Panc1 (cell line): ENCODE results near the gene KDM4B.

Source experiments
- POLR2AphosphoS5 ChIP-seq: IDR thresholded peaks from 2 replicates; pipeline ENCODE4 v1.6.1; 2012; ENCODE audit warnings: mild to moderate bottlenecking, low read depth, low read length, moderate library complexity
- REST ChIP-seq, 2 experiments: IDR thresholded peaks; 2 replicates each; pipeline ENCODE4 v1.6.1; 2011 to 2012; ENCODE audit warnings: low read depth in 2 of 2, control low read depth in 1 of 2, low read length in 1 of 2, mild to moderate bottlenecking in 1 of 2, moderate library complexity in 1 of 2; ENCODE audit not compliant: insufficient read depth in 1 of 2
- SIN3A ChIP-seq: IDR thresholded peaks from 2 replicates; pipeline ENCODE4 v1.6.1; 2012; ENCODE audit warnings: low read depth, mild to moderate bottlenecking, low read length, moderate library complexity, borderline replicate concordance; ENCODE audit not compliant: insufficient read depth
- TCF7L2 ChIP-seq: IDR thresholded peaks from 2 replicates; pipeline ENCODE4 v1.6.1; 2011; ENCODE audit warnings: mild to moderate bottlenecking, low read depth, low read length, inconsistent platforms
- TF ChIP-seq, protein P1 (sequence below): fragments of 450-650 bp; IDR thresholded peaks from 2 replicates; pipeline ENCODE4 v1.5.1; 2017; ENCODE audit warnings: mild to moderate bottlenecking

DNA sequence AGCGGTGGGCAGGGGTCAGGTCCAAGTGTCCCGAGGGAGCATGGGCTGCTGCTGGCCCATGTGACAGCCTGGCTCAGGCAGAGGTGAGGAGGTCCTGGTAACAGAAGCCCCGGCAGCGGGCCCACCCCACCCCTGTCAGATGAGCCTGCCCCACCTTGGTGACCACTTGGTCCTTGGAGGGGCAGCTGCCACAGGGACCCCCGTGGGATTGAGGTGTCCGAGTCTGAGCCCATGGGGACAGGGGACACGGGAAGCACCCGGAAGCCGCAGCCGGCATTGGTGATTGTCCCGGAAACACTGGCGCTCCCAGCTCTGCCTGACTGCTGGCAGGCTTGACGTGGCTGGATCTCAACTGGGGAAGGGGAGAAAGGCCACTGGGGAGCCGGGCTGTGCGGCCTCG, 149.1 kb downstream of the KDM4B start:
- TF ChIP-seq, protein P1, sequence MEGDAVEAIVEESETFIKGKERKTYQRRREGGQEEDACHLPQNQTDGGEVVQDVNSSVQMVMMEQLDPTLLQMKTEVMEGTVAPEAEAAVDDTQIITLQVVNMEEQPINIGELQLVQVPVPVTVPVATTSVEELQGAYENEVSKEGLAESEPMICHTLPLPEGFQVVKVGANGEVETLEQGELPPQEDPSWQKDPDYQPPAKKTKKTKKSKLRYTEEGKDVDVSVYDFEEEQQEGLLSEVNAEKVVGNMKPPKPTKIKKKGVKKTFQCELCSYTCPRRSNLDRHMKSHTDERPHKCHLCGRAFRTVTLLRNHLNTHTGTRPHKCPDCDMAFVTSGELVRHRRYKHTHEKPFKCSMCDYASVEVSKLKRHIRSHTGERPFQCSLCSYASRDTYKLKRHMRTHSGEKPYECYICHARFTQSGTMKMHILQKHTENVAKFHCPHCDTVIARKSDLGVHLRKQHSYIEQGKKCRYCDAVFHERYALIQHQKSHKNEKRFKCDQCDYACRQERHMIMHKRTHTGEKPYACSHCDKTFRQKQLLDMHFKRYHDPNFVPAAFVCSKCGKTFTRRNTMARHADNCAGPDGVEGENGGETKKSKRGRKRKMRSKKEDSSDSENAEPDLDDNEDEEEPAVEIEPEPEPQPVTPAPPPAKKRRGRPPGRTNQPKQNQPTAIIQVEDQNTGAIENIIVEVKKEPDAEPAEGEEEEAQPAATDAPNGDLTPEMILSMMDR, result no peak
- TF ChIP-seq POLR2AphosphoS5 (no peak), REST (IDR thresholded peaks at IDR 0.05; ENCODE audit: insufficient read depth in 1 of 2, low read depth in 2 of 2, low read length in 1 of 2) (no peak), SIN3A (no peak), TCF7L2 (no peak)
